Measurements from ENCODE around the gene PTPRA.

- TF ChIP-seq CTCF (IDR thresholded peaks at IDR 0.05; ENCODE audit: extremely low read depth in 1 of 2, insufficient read depth in 1 of 2, low read depth in 1 of 2, low read length in 2 of 2) = no peak
- no peak for TF ChIP-seq FOS (IDR thresholded peaks at IDR 0.05; ENCODE audit: borderline replicate concordance, insufficient read depth, low read length)
Observed at GRCh38 chr20:2873010-2873746, at the start of gene PTPRA.

Measured in endothelial cell of umbilical vein (primary cell).